ENCODE measurements around the gene SP1. TPM values are rescaled to one million over a fixed set of nuclear protein-coding genes. Genes with fewer than 3 reads are reported as not detected.

Gene SP1
- total and polyA plus RNA-seq, 9 of the 15 experiments (the other 6 are each of a cell fraction or from before 2014, with no cell fraction given), result 8.0 to 65.5 (median 41.6) TPM

DNA sequence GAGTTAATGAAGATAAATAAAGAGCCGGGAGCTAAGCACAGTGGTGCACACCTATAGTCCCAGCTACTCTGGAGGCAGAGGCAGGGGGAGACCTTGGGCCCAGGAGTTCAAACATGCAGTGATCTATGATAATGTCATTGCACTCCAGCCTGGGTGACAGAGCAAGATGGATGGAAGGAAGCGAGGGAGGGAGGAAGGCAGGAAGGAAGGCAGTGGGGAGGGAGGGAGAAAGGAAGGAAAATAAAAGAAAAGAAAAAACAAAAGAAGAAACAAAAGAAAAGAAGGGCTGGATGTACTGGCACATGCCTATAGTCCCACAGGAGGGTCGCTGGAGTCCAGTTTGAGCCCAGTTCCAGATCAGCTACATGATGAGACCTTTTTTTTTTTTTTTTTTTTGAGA, 24.9 kb upstream of the SP1 start (continued):
- TF ChIP-seq, protein P1, sequence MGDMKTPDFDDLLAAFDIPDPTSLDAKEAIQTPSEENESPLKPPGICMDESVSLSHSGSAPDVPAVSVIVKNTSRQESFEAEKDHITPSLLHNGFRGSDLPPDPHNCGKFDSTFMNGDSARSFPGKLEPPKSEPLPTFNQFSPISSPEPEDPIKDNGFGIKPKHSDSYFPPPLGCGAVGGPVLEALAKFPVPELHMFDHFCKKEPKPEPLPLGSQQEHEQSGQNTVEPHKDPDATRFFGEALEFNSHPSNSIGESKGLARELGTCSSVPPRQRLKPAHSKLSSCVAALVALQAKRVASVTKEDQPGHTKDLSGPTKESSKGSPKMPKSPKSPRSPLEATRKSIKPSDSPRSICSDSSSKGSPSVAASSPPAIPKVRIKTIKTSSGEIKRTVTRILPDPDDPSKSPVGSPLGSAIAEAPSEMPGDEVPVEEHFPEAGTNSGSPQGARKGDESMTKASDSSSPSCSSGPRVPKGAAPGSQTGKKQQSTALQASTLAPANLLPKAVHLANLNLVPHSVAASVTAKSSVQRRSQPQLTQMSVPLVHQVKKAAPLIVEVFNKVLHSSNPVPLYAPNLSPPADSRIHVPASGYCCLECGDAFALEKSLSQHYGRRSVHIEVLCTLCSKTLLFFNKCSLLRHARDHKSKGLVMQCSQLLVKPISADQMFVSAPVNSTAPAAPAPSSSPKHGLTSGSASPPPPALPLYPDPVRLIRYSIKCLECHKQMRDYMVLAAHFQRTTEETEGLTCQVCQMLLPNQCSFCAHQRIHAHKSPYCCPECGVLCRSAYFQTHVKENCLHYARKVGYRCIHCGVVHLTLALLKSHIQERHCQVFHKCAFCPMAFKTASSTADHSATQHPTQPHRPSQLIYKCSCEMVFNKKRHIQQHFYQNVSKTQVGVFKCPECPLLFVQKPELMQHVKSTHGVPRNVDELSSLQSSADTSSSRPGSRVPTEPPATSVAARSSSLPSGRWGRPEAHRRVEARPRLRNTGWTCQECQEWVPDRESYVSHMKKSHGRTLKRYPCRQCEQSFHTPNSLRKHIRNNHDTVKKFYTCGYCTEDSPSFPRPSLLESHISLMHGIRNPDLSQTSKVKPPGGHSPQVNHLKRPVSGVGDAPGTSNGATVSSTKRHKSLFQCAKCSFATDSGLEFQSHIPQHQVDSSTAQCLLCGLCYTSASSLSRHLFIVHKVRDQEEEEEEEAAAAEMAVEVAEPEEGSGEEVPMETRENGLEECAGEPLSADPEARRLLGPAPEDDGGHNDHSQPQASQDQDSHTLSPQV (IDR thresholded peaks at IDR 0.05), result peak; percentile 27; the same call in 1 of the 2 replicates
- TF ChIP-seq ZNF780A (CRISPR knock-in tag; IDR thresholded peaks at IDR 0.05) (no peak), ARNT (IDR thresholded peaks at IDR 0.05) (peak; percentile 57 to 79; a peak in 2 of 4 replicates), EP400 (IDR thresholded peaks at IDR 0.05) (peak; percentile 60; the same call in 1 of the 2 replicates), STAT5B (CRISPR knock-in tag; IDR thresholded peaks at IDR 0.05) (no peak), PPARD (CRISPR knock-in tag; IDR thresholded peaks at IDR 0.05) (no peak), ZNF644 (tag; IDR thresholded peaks at IDR 0.05; ENCODE audit: low read depth) (no peak), PHB2 (IDR thresholded peaks at IDR 0.05; ENCODE audit: low read depth) (peak; percentile 52; the same call in 1 of the 2 replicates), HDAC2 (IDR thresholded peaks at IDR 0.05) (0 out of 2 replicates have a peak, but pooled peaks have one; percentile 54), EP300 (IDR thresholded peaks at IDR 0.05; ENCODE audit: low read length) (peak; percentile 52), BCL6 (CRISPR knock-in tag; IDR thresholded peaks at IDR 0.05) (no peak), EHMT2 (IDR thresholded peaks at IDR 0.05) (no peak), MTA1 (IDR thresholded peaks at IDR 0.05; ENCODE audit: borderline replicate concordance) (0 out of 2 replicates have a peak, but pooled peaks have one; percentile 66), RAD21 (CRISPR knock-in tag; conservative IDR thresholded peaks at IDR 0.05 in 1 of 2, IDR thresholded peaks at IDR 0.05 in 1 of 2) (peak; percentile 13 to 38; a peak in 3 of 4 replicates), ELF2 (CRISPR knock-in tag; IDR thresholded peaks at IDR 0.05) (no peak), E2F3 (CRISPR knock-in tag; IDR thresholded peaks at IDR 0.05) (no peak), SUPT5H (IDR thresholded peaks at IDR 0.05) (peak; percentile 37; the same call in 1 of the 2 replicates), GABPA (tag; conservative IDR thresholded peaks at IDR 0.05; ENCODE audit: low read depth) (peak; percentile 43), ZNF384 (IDR thresholded peaks at IDR 0.05; ENCODE audit: low read depth, low read length) (peak; percentile 29; the same call in 1 of the 2 replicates), ARID1B (IDR thresholded peaks at IDR 0.05) (peak; percentile 78), ZFP30 (CRISPR knock-in tag; IDR thresholded peaks at IDR 0.05; ENCODE audit: borderline replicate concordance) (no peak), TCF3 (CRISPR knock-in tag; IDR thresholded peaks at IDR 0.05) (peak; percentile 19; the same call in 1 of the 2 replicates)
- TF ChIP-seq, protein P2, sequence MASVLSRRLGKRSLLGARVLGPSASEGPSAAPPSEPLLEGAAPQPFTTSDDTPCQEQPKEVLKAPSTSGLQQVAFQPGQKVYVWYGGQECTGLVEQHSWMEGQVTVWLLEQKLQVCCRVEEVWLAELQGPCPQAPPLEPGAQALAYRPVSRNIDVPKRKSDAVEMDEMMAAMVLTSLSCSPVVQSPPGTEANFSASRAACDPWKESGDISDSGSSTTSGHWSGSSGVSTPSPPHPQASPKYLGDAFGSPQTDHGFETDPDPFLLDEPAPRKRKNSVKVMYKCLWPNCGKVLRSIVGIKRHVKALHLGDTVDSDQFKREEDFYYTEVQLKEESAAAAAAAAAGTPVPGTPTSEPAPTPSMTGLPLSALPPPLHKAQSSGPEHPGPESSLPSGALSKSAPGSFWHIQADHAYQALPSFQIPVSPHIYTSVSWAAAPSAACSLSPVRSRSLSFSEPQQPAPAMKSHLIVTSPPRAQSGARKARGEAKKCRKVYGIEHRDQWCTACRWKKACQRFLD (CRISPR knock-in tag; IDR thresholded peaks at IDR 0.05), result 0 out of 2 replicates have a peak, but pooled peaks have one; percentile 24
- TF ChIP-seq, protein P3, sequence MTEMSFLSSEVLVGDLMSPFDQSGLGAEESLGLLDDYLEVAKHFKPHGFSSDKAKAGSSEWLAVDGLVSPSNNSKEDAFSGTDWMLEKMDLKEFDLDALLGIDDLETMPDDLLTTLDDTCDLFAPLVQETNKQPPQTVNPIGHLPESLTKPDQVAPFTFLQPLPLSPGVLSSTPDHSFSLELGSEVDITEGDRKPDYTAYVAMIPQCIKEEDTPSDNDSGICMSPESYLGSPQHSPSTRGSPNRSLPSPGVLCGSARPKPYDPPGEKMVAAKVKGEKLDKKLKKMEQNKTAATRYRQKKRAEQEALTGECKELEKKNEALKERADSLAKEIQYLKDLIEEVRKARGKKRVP (CRISPR knock-in tag; IDR thresholded peaks at IDR 0.05), result no peak
